ENCODE data around the gene FGD4. TPM values are rescaled to one million over a fixed set of nuclear protein-coding genes. Genes with fewer than 3 reads are reported as not detected.

FGD4 gene
- total RNA-seq, 1 donor = 55.6 TPM

GRCh38 chr12:32690927-32691326, 291.6 kb downstream of the FGD4 start:
- H3K4me3 ChIP-seq (ENCODE audit: low read depth, low read length) = no peak overlapping the region
- DNase-seq (ENCODE audit: low read depth) = no peak
- TF ChIP-seq, protein P1, sequence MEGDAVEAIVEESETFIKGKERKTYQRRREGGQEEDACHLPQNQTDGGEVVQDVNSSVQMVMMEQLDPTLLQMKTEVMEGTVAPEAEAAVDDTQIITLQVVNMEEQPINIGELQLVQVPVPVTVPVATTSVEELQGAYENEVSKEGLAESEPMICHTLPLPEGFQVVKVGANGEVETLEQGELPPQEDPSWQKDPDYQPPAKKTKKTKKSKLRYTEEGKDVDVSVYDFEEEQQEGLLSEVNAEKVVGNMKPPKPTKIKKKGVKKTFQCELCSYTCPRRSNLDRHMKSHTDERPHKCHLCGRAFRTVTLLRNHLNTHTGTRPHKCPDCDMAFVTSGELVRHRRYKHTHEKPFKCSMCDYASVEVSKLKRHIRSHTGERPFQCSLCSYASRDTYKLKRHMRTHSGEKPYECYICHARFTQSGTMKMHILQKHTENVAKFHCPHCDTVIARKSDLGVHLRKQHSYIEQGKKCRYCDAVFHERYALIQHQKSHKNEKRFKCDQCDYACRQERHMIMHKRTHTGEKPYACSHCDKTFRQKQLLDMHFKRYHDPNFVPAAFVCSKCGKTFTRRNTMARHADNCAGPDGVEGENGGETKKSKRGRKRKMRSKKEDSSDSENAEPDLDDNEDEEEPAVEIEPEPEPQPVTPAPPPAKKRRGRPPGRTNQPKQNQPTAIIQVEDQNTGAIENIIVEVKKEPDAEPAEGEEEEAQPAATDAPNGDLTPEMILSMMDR (IDR thresholded peaks at IDR 0.05; ENCODE audit: insufficient read depth, low read length) = no peak

- H3K4me3 ChIP-seq (ENCODE audit: low read depth, low read length) = no peak overlapping the region
- TF ChIP-seq, protein P1 (IDR thresholded peaks at IDR 0.05; ENCODE audit: insufficient read depth, low read length) = no peak
Measured at GRCh38 chr12:32692358-32692757, 293.0 kb downstream of the FGD4 start.

DNA sequence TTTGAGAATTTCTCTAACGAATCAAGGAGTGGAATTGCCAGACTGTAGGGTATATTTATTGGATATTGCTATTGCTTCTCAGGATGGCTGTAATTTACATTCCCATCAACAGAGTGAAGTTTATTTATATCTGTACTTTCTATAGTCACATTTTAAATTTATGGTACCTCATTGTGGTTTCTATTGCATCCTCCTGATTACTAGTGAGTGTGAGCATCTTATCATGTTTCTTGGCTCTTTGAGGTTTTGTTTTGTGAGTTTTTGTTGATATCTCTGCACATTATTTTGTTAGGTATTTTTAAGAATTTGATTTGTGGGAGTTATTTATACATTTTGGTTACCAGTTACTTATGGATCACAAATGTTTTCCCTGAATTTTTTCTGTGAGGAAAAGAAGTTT, 293.7 kb downstream of the FGD4 start:
- no peak overlapping the region for H3K4me3 ChIP-seq (ENCODE audit: low read depth, low read length)
- TF ChIP-seq, protein P1 (IDR thresholded peaks at IDR 0.05; ENCODE audit: insufficient read depth, low read length) = no peak

More at GRCh38 chr12:32692358-32692757, 293.0 kb downstream of the FGD4 start:
- no peak for DNase-seq (ENCODE audit: low read depth)

More for the DNA sequence above, 293.7 kb downstream of the FGD4 start:
- no peak for DNase-seq (ENCODE audit: low read depth)

Small RNA genes lying within 50 kb of the gene (small RNA-seq; reads per million reads assigned to genes)
- not detected for gene RF00019
- not detected for gene RNU6-494P

Data from fibroblast of the aortic adventitia (primary cell).